BLaER1 (cell line): ENCODE results near the gene FKBP5.

Experiments
- H3K27ac ChIP-seq: shearing (Covaris generic); formaldehyde crosslinking; 2 replicates; pipeline ENCODE4 v1.8.1; 2022
- H3K27me3 ChIP-seq: shearing (Covaris generic); formaldehyde crosslinking; 2 replicates; pipeline ENCODE4 v1.8.1; 2022
- H3K36me3 ChIP-seq: shearing (Covaris generic); formaldehyde crosslinking; 2 replicates; pipeline ENCODE4 v1.8.1; 2022
- H3K4me1 ChIP-seq: shearing (Covaris generic); formaldehyde crosslinking; 2 replicates; pipeline ENCODE4 v1.8.1; 2022
- H3K4me2 ChIP-seq: shearing (Covaris generic); formaldehyde crosslinking; 2 replicates; pipeline ENCODE4 v1.8.1; 2022
- H3K4me3 ChIP-seq: shearing (Covaris generic); formaldehyde crosslinking; 2 replicates; pipeline ENCODE4 v1.8.1; 2022
- H3K9ac ChIP-seq: shearing (Covaris generic); formaldehyde crosslinking; 2 replicates; pipeline ENCODE4 v1.8.1; 2022
- H3K9me3 ChIP-seq: shearing (Covaris generic); formaldehyde crosslinking; 2 replicates; pipeline ENCODE4 v1.8.1; 2022
- H4K20me1 ChIP-seq: shearing (Covaris generic); formaldehyde crosslinking; 2 replicates; pipeline ENCODE4 v1.8.1; 2022
- Cebpa-rat ChIP-seq: shearing (Covaris generic); IDR thresholded peaks from 2 replicates; pipeline ENCODE4 v1.8.1; 2022

The FKBP5 gene

GRCh38 chr6:35668096-35668495 is 20.6 kb downstream of the FKBP5 start:
- Histone ChIP-seq H3K27ac (peak overlapping the region; percentile 75), H3K27me3 (no peaks in the 10 kb centered on the region), H3K4me2 (peak overlapping the region; percentile 83), H4K20me1 (peaks cover 28% of the 10 kb centered on the region), H3K4me1 (peaks cover 63% of the 10 kb centered on the region), H3K4me3 (no peak overlapping the region), H3K9ac (peak overlapping the region; percentile 56; the same call in 1 of the 2 replicates), H3K36me3 (peaks cover 4% of the 10 kb centered on the region; the same call in 1 of the 2 replicates), H3K9me3 (no peaks in the 10 kb centered on the region)
- no peak for TF ChIP-seq Cebpa-rat

GRCh38 chr6:35665573-35665972 is 23.1 kb downstream of the FKBP5 start:
- no peak for TF ChIP-seq Cebpa-rat
- H3K4me2 ChIP-seq = no peak overlapping the region
- H3K36me3 ChIP-seq = no peaks in the 10 kb centered on the region
- H4K20me1 ChIP-seq = peaks cover 33% of the 10 kb centered on the region
- H3K9ac ChIP-seq = no peak overlapping the region
- no peaks in the 10 kb centered on the region for H3K27me3 ChIP-seq
- H3K4me1 ChIP-seq = peaks cover 63% of the 10 kb centered on the region
- no peaks in the 10 kb centered on the region for H3K9me3 ChIP-seq
- H3K27ac ChIP-seq = no peak overlapping the region
- H3K4me3 ChIP-seq = no peak overlapping the region

- no peak overlapping the region for H3K4me3 ChIP-seq
- H3K27ac ChIP-seq = no peak overlapping the region
- H3K4me2 ChIP-seq = peak overlapping the region; percentile 44
- H3K9ac ChIP-seq = no peak overlapping the region
- TF ChIP-seq Cebpa-rat = no peak
- no peaks in the 10 kb centered on the region for H3K9me3 ChIP-seq
- peaks cover 57% of the 10 kb centered on the region for H3K4me1 ChIP-seq
- peaks cover 33% of the 10 kb centered on the region for H4K20me1 ChIP-seq
- no peaks in the 10 kb centered on the region for H3K36me3 ChIP-seq
- no peaks in the 10 kb centered on the region for H3K27me3 ChIP-seq
Observed at GRCh38 chr6:35664945-35665344, 23.8 kb downstream of the FKBP5 start.

GRCh38 chr6:35663447-35664235 is 25.1 kb downstream of the FKBP5 start:
- no peak for TF ChIP-seq Cebpa-rat
- Histone ChIP-seq H3K4me2 (peak overlapping the region; percentile 44), H3K9me3 (no peaks in the 10 kb centered on the region), H4K20me1 (peaks cover 33% of the 10 kb centered on the region), H3K27ac (no peak overlapping the region), H3K27me3 (no peaks in the 10 kb centered on the region), H3K4me1 (peaks cover 44% of the 10 kb centered on the region), H3K36me3 (no peaks in the 10 kb centered on the region), H3K4me3 (no peak overlapping the region), H3K9ac (no peak overlapping the region)

- H3K36me3 ChIP-seq = no peaks in the 10 kb centered on the region
- H3K4me2 ChIP-seq = no peak overlapping the region
- peaks cover 31% of the 10 kb centered on the region for H4K20me1 ChIP-seq
- H3K4me1 ChIP-seq = peaks cover 37% of the 10 kb centered on the region
- H3K9me3 ChIP-seq = no peaks in the 10 kb centered on the region
- H3K4me3 ChIP-seq = no peak overlapping the region
- H3K27ac ChIP-seq = no peak overlapping the region
- no peaks in the 10 kb centered on the region for H3K27me3 ChIP-seq
- no peak for TF ChIP-seq Cebpa-rat
- H3K9ac ChIP-seq = no peak overlapping the region
Observed at GRCh38 chr6:35662999-35663398, 25.7 kb downstream of the FKBP5 start.

GRCh38 chr6:35654883-35655282 is 33.8 kb downstream of the FKBP5 start:
- peaks cover 25% of the 10 kb centered on the region for H3K36me3 ChIP-seq
- H3K27ac ChIP-seq = no peak overlapping the region
- no peak overlapping the region for H3K9ac ChIP-seq
- H3K27me3 ChIP-seq = no peaks in the 10 kb centered on the region
- H3K4me1 ChIP-seq = no peaks in the 10 kb centered on the region
- H4K20me1 ChIP-seq = peaks cover 8% of the 10 kb centered on the region; the same call in 1 of the 2 replicates
- TF ChIP-seq Cebpa-rat = no peak
- H3K9me3 ChIP-seq = peaks cover 28% of the 10 kb centered on the region
- H3K4me3 ChIP-seq = no peak overlapping the region
- no peak overlapping the region for H3K4me2 ChIP-seq

GRCh38 chr6:35651244-35651643 is 37.5 kb downstream of the FKBP5 start:
- TF ChIP-seq Cebpa-rat = no peak
- H3K27ac ChIP-seq = no peak overlapping the region

GRCh38 chr6:35650015-35650414 is 38.7 kb downstream of the FKBP5 start:
- no peak for TF ChIP-seq Cebpa-rat

More at GRCh38 chr6:35651244-35651643, 37.5 kb downstream of the FKBP5 start:
- H3K4me3 ChIP-seq = no peak overlapping the region
- no peaks in the 10 kb centered on the region for H3K4me1 ChIP-seq
- H4K20me1 ChIP-seq = peaks cover 16% of the 10 kb centered on the region
- no peaks in the 10 kb centered on the region for H3K27me3 ChIP-seq
- no peak overlapping the region for H3K9ac ChIP-seq
- peaks cover 28% of the 10 kb centered on the region for H3K9me3 ChIP-seq
- H3K4me2 ChIP-seq = no peak overlapping the region
- peaks cover 34% of the 10 kb centered on the region for H3K36me3 ChIP-seq

GRCh38 chr6:35648203-35648602 is 40.5 kb downstream of the FKBP5 start:
- peaks cover 10% of the 10 kb centered on the region for H3K9me3 ChIP-seq
- peaks cover 25% of the 10 kb centered on the region for H4K20me1 ChIP-seq
- H3K9ac ChIP-seq = no peak overlapping the region
- no peaks in the 10 kb centered on the region for H3K4me1 ChIP-seq
- no peak overlapping the region for H3K4me3 ChIP-seq
- H3K27me3 ChIP-seq = no peaks in the 10 kb centered on the region
- H3K27ac ChIP-seq = no peak overlapping the region
- TF ChIP-seq Cebpa-rat = no peak
- H3K36me3 ChIP-seq = peaks cover 24% of the 10 kb centered on the region
- no peak overlapping the region for H3K4me2 ChIP-seq

More at GRCh38 chr6:35650015-35650414, 38.7 kb downstream of the FKBP5 start:
- Histone ChIP-seq H3K36me3 (peaks cover 31% of the 10 kb centered on the region), H3K4me2 (no peak overlapping the region), H3K27ac (no peak overlapping the region), H3K9ac (no peak overlapping the region), H3K9me3 (peaks cover 27% of the 10 kb centered on the region), H3K27me3 (no peaks in the 10 kb centered on the region), H3K4me3 (no peak overlapping the region), H4K20me1 (peaks cover 20% of the 10 kb centered on the region), H3K4me1 (no peaks in the 10 kb centered on the region)

- no peak for TF ChIP-seq Cebpa-rat
- Histone ChIP-seq H3K27ac (no peak overlapping the region), H3K9ac (no peak overlapping the region), H3K4me2 (no peak overlapping the region), H3K36me3 (peaks cover 27% of the 10 kb centered on the region; the same call in 1 of the 2 replicates), H3K9me3 (peaks cover 2% of the 10 kb centered on the region; the same call in 1 of the 2 replicates), H3K27me3 (no peaks in the 10 kb centered on the region), H3K4me1 (no peaks in the 10 kb centered on the region), H3K4me3 (no peak overlapping the region), H4K20me1 (peaks cover 25% of the 10 kb centered on the region)
Observed at GRCh38 chr6:35647400-35647799, 41.3 kb downstream of the FKBP5 start.
